Cerebellar cortex (tissue), 1 donor: Measurements from ENCODE around the gene LRBA.

Experiments used
- DNase-seq: peaks from one replicate; pipeline ENCODE4 v3.0.0-alpha.2; 2015; ENCODE audit warnings: low spot score

Gene LRBA

DNA sequence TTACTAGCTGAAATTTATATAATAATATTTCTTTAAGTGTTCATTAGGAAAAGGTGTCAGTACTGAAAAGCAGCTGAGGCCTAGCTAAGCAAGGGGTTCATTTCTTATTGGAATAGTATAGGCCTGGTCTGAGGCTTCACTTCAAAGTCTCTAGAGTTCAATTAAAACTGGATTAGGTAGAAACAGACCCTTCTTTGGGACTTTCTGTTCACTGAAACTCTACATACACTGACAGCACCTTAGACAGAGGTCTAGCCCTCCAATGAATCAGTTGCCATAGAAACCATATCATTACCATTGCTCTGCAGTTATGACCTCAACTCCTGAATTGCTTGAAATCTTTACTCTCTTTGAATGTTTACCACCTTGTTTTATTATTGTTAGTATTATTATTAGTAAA, 519.5 kb downstream of the LRBA start:
- DNase-seq: no peak

DNA sequence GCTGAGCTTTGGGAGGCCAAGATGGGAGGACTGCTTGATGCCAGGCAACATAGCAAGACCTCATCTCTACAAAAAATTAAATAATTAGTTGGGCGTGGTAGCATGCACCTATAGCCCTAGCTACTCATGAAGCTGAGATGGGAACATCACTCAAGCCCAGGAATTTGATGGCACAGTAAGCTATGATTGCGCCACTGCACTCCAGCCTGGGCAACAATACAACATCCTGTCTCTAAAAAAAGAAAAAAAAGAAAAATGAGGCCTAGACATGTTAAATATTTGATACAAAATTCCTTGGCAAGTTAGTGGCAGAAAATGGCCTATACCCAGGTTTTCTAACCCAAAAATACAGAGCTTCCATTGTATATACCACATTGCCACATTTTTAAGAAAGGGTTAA, 521.2 kb downstream of the LRBA start:
- no peak for DNase-seq

DNA sequence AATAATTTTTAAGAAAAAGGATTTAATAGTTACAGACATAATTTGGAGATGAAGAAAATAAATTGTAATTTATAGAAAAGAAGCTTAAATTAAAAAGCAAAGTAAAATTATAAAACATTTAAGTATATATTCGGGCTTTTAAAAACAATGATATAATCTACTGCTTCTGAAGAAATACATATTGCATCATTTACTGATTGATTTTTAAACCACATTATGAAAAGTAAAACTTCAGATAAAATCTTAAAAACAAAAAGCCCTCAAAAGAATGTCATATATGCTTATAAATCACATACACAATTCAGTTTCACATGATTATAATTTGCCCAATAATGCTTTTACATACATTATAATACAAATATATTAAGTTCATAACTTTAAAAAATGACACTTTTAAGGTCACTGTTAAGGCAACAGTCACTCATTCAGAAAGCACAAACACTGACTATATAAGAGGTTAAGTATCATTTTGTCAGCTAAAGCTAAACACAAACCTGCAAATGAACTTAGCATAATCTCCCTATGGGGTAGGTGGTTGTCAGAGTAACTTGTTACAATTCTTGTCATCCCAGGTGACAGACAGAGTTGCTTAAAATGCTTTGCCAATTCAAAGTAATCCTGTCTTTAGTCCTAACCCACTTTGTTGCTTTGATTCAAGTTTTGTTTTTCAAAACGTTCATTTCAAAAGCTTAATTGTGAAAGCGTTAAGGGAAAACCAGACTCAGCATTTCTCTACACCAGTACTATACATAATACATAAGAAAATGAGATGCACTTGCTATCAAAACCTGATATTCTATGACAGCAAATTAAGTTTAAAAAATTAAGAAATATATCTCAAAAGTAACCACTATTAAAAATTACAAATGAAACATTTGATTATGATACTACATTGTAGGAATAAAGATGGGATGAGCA, 523.7 kb downstream of the LRBA start:
- DNase-seq: no peak

DNA sequence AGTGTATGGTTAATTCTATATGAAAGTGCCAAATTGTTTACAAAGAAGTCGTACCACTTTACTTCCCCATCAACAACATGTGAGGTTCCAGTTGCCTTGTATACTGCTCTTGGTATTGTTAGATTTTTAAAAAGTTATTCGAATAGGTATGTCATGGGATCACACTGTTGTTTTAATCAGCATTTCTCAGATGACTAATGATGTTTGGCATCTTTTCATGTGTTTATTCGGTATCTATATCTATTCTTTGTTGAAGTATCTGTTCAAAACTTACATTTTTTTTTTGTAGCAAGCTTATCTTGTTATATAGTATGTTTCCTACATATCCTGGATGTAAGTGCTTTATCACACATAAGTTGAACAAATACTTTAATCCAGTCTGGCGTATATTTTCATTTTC, 532.5 kb downstream of the LRBA start:
- DNase-seq: no peak

DNA sequence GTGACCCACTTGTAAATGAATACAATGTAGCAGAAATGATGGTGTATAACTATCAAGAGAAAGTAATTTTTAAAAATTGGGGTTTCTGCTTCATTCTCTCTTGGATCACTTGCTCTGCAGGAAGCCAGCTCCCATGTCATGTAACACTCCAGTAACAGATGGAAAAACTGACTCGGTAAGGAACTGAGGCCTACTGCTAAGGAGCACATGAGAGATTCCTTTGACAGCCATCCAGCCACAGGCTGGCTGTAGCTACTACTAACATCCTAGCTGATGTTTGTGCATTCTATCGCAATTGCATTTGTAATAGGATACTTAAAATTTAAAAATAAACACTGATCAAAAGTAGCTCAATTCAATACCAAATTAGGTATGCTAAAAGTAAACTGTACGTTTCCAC, 535.4 kb downstream of the LRBA start:
- no peak for DNase-seq

DNA sequence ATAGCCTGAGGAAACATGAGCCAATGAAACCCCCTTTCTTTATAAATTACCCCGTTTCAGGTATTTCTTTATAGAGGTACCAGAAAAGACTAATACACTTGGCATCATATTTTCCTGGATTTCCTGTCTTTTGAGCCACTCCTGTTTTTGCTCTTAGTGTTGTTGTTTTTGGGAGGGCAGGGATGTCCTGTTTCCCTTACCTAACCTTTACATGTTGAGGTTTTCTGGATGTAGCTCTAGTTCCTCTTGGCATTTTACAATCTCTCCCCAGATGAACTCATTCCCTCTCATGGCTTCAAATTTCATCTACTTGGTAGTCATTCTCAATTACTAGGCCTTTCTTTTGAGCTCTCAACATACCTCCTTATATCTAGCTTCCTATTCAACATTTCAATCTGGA, 537.2 kb downstream of the LRBA start:
- no peak for DNase-seq

DNA sequence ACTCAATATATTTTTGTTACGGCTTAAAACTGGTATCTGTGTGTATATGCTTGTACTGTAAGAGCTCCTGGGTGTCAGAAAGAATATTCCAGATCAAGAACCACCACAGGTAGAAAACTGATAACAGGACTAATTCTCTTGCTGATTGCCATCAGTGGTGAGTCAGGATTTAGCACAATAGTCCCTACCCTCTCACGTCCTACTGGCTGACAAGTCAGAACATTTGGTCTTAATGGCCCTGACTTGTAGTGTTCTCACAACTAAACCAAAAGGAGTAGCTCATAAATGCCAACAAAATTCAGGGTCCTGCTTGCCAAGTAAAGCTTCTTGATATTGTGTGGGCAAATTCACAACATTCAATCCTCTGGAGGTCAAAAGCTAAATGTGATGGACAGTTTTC, 538.3 kb downstream of the LRBA start:
- DNase-seq: no peak

DNA sequence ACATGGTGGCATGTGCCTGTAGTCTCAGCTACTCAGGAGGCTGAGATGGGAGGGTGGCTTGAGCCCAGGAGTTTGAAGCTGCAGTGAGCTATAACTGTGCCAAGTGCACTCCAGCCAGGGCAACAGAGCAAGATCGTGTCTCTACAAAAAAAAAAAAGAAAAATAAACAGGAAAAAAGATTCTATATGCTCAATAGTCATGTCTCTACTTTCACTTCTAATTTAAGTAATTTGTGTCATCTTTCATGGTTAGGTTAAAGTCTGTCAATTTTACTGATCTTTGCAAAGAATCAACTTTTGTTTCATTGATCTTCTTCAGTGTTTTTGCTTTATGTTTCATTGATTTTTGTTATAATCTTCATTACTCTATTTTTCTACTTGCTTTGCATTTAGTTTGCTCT, 539.3 kb downstream of the LRBA start:
- no peak for DNase-seq

DNA sequence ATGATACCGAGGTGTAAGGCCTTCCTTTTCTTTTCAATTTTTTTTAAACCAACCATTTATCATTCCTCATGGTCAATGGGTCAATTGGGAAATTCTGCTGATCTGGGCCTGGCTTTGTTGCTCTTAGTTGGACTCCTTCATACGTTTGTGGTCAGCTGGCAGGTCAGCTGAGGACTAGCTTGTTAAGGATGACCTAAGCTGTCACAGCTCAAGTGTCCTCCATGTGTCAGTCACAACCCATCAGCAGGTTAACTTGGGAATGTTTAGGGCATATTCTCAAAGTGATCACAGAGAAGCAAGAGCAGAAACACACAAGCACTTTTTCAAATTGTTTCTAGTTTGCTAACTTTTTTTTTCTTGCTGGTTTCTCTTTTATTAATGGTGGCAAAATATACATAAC, 550.6 kb downstream of the LRBA start:
- no peak for DNase-seq

DNA sequence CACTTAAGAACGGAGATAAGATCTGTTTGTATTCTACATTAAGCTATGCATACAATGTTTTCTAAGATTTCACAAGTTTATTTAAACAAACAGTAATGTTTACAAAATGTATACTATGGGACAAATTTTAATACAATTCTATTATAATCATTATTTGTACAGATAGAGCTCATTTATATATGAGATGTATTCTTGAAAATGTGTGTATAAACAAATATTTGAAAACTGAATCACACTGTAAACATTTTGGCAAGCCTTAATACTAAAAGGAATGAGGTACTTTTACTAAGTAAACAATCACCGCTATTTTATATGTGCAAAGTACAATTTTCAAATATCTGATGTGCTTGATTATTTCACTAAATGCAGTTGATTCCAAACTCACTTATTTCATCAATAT, 552.3 kb downstream of the LRBA start:
- no peak for DNase-seq

DNA sequence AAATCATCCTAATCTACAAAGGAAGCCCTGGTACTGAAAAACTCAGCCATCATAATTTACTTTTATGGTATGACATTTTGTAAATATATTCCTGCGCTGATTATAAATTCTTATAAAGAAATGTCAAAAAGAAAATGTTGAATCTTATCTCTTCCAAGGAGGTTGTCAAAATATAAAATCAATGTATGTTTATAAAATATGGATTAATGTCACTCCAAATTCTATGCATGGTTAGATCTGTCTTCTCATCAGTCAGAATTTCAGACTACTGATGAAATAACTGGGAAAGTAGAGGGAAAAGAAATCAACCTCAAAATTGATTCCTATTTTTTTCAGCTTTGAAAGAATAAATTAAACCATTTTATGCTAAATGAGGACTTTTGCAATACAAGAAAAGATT, 553.1 kb downstream of the LRBA start:
- no peak for DNase-seq

DNA sequence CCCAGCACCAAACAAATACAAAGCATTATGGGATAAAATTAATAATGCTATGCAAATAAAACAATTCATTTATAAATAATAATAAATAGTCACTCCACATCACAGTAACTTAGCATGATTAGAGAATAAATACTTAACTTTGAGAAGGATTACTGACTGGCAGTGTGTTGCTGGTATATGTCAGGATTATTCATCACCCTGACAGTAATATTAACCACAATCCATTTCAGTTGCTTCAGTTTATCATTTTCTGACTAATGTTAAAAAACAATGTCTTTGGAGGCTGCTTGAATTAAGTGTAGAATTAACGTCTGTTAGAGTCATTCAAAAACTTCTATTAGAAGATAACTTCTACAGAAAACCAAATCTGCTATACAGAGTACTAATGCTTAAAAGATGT, 557.3 kb downstream of the LRBA start:
- DNase-seq: no peak

DNA sequence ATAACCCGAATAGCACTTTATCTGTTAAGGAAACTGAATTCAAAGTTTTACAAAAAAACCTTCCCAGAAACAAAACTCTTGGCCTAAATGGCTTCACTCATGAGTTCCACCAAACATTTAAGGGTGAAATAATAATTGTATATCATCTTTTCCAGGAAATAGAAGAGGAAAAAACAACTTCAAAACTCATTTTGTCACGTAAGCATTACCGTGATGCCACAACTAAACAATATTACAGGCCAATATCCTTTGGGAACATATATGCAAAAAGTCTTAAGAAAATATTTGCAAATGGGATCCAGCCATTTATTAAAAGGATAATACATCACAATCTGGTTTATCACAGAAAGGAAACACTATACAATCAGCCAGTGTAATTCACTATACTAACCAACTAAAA, 563.2 kb downstream of the LRBA start:
- no peak for DNase-seq

DNA sequence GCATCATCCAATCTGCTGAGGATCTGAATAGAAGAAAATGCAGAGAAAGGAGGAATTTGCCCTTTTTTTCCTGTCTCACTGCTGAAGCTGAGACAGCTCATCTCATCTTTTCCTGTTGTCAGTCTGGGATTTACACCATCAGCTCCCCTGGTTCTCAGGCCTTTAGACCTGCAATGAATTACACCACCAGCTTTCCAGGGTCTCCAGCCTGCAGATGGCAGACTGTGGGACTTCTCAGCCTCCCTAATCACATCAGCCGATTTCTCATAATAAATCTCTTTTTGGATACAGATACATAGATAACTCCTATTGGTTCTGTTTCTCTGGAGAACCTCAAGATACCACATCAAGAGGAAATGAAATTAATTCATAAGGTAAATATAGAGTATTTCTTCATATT, 567.7 kb downstream of the LRBA start:
- no peak for DNase-seq

DNA sequence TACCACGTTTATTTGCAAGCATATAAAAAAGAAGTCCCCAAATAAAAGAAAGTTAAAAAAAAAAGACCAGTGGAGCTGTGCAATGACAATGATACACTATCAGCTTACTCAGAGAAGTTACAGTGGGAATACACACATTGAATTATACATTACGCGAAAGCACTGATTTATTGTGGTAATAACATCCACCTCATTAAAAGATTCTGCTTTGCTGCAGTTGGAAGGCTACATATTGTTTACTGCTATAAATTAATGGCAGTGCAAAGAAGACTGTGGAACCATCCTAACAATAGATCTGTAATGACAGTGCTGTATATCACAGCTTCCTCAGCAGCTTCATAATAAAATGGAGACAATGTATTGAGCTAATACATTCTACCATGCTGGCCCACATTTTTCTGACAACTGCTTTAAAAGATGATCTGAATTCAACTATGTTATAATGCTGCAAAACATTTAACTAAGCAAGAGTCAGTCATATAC, 575.6 kb downstream of the LRBA start:
- no peak for DNase-seq

DNA sequence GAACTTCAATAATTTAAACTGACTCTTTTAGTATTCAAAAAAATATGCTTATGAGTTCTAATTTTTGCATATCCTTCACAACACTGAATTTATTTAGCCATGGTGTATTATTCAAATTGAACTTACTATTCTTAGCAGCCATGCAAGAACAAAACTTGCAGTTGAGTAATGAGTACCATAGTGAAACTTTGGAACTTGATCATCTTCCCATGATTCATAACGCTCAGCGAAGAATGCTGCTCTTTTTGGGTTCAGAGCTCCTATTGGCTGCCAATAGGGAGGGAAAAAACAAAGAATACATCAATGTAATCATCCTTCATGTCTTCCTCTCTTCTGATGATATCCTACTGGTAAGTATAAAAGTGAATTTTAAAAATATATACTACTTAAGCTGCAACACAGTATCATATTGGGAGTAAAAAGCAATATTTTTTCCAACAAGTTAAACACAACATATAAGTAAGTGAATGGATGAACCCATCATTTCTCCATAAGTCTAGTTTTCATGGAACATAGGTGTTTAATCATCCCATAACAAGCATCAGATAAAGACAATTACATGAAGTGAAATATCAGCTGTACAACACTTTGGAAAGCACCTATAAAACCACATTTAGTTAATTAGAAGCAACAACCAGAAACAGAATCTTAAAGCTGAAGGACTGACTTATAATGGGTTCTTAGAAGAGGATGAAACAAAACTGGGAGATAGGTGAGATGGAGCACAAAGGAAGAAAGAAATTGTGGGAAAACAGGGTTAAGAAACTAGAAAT, 578.3 kb downstream of the LRBA start:
- DNase-seq: no peak

DNA sequence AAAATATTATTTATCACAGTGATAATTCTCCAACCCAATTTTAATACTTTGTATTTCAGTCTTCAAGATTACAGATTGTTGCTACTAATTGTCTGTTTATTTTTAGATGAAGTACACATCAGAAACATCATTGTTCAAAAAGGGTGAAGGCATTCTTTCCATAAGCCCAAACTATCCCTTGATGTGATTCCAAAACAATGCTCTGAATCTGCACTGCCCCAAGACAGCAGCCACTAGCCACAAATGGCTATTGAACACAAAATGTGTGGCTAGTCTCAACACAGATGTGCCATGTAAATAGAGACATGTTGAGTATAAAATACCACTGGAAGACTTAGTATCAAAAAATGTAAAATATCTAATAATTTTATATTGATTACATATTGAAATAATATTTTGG, 583.9 kb downstream of the LRBA start:
- DNase-seq: no peak

DNA sequence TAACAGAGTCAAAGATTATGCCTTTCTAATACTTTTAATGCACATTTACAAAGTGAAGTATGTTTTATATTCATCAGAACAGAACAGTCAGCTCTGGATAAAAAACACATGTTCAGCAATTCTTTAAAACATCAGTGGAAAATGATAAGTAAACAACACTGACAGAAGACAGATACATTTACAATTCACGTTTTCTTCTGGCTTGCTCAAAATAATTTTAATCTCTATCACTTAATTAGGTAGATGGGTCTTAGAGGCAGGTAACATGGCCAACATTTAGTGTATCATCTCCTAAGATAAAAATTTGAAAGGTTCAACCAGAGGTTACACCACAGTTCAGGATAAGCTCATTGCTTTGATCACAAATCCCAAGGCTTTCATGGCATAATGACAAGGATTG, 589.9 kb downstream of the LRBA start:
- DNase-seq: no peak

DNA sequence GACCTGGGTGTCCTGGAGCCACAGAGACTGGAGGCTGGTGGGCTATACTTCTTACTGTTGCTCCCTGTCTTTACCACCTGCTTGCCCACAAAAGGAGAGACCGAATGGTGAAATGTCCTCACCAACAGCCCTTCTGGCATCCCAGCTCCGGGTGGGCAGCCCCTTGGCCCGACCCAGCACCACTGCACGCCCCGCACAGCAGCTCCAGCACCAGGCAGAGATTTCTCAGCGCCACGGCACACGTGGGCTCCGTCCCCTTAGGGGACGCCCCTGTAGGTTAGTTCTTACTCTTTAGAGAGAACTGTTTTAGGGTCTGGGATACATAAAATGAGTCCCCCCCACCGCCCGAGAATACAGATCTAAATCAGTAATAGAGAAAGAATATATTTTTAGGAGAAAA, 591.6 kb downstream of the LRBA start:
- no peak for DNase-seq

DNA sequence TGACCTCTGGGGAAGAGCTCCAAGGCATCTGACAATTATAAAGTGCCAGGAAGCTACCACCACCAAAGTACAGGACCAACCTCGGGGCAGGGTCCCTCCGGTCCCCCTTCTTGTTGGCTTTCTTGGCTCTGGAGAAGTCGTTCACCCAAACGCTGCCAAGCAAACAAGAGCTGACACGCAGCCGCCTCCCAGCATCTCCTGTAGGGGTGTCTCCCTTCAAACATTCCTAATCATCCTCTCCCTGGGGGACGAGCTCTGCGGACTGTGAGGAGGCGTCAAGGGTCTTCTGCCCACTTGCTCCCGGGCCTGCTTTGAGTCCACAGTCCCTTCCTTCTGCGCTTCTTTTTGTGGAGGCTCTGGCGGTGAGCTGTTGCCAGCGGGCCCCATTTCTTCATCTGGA, 592.0 kb downstream of the LRBA start:
- no peak for DNase-seq

DNA sequence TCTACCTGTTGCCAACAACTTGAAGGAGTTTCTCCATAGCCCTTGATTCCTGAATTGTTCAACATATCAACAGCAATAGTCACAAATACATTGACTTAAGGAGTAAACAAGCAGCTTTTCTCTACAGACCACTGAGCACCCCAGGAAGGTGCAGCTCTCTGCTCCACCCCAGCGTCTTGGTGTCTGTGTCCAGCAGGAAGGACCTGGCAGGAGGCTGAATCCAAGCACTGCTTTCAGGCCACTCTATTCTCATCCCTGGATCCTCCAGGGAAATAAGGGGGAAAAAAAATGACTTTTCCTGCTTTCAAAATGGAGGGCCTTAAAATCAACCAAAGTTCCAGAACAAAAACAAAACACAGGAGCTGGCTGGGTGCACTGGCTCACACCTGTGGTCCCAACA, 593.5 kb downstream of the LRBA start:
- DNase-seq: no peak

DNA sequence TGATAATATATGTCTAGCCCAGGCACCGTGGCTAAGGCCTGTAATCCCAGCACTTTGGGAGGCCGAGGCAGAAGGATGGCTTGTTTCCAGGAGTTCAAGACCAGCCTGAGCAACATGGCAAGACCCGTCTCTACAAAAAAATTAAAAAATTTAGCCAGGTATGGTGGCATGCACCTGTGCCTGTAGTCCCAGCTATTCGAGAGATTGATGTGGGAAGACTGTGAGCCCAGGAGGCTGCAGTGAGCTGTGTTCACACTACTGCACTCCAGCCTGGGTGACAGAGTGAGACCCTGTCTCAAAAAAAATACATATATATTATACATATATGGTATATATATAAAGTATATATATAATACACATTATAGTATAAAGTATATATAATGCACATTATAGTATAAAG, 595.1 kb downstream of the LRBA start:
- no peak for DNase-seq

DNA sequence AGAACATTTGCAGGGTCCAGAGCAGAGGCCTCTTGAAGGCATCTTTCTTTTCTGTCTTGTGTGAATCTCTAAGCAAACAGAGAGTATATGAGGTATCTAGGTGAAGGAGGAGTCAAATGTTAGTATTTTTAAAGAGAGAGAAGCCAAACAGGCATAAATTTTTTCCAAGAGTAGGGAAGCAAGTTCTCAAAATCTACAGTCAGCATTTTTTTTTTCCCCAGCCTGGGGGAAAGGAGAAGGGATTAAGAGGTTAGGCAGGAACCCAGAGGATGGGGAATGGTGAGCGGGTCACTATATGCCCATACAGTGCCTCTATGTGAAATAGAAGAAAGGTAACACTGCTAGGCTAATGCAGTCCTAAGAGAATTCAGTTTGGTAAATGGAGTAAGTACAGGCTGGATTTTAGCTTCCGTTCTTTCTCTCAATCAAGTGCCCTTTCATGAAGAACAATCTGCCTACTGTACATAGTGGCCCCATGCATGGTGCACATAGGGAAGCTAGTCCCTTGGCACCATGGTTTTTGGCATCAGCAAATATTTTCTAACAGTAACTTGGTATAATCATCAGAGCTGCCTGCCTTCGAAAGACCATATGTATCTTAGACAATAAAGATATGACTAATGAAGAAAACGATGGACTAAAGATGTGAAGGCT, 596.2 kb downstream of the LRBA start:
- no peak for DNase-seq
